DND-41 (cell line): ENCODE data around the gene PLAC1.

ENCODE experiments used
- ATAC-seq: fragments of 200-7000 bp; cut with Tn5 transposase; 3 replicates; pipeline ENCODE4 v1.9.1; 2021; ENCODE audit warnings: low read depth; ENCODE audit not compliant: insufficient read depth
- DNase-seq: peaks from one replicate; pipeline ENCODE4 v3.0.0-alpha.2; 2020
- H2AFZ ChIP-seq: 2 replicates; pipeline ENCODE4 v1.6.0; 2012; ENCODE audit warnings: low read depth, low read length
- H3K27ac ChIP-seq: 2 replicates; pipeline ENCODE4 v1.5.1; 2012; ENCODE audit warnings: low read length, inconsistent platforms
- H3K27me3 ChIP-seq: fragments of 200-600 bp; sonication (generic); 2 replicates; pipeline ENCODE4 v1.6.0; 2012; ENCODE audit warnings: low read length, mild to moderate bottlenecking, inconsistent platforms; ENCODE audit not compliant: insufficient read depth, poor library complexity
- H3K36me3 ChIP-seq: 2 replicates; pipeline ENCODE4 v1.5.1; 2012; ENCODE audit warnings: low read length, inconsistent platforms; ENCODE audit not compliant: insufficient read depth
- H3K4me1 ChIP-seq: 2 replicates; pipeline ENCODE4 v1.5.1; 2012; ENCODE audit warnings: mild to moderate bottlenecking, low read length; ENCODE audit not compliant: insufficient read depth
- H3K4me2 ChIP-seq: 2 replicates; pipeline ENCODE4 v1.6.0; 2012; ENCODE audit warnings: mild to moderate bottlenecking, moderate library complexity, low read length, inconsistent platforms; ENCODE audit not compliant: insufficient read depth
- H3K4me3 ChIP-seq, 2 experiments: fragments of 200-600 bp in 1 of 2; shearing (Covaris generic) in 1 of 2; 2 replicates each; pipeline ENCODE4 v1.5.1; 2012 to 2016; ENCODE audit warnings: inconsistent platforms in 2 of 2, low read length in 2 of 2, mild to moderate bottlenecking in 2 of 2, low read depth in 1 of 2, moderate library complexity in 1 of 2
- H3K79me2 ChIP-seq: 2 replicates; pipeline ENCODE4 v1.6.0; 2012; ENCODE audit warnings: low read length, inconsistent platforms; ENCODE audit not compliant: insufficient read depth
- H3K9ac ChIP-seq: 2 replicates; pipeline ENCODE4 v1.6.0; 2012; ENCODE audit warnings: low read depth, mild to moderate bottlenecking, inconsistent platforms, low read length, moderate library complexity
- H3K9me3 ChIP-seq: 2 replicates; pipeline ENCODE4 v1.5.1; 2012; ENCODE audit warnings: low read length, moderate library complexity, mild to moderate bottlenecking, inconsistent platforms; ENCODE audit not compliant: insufficient read depth, severe bottlenecking
- H4K20me1 ChIP-seq: 2 replicates; pipeline ENCODE4 v1.6.0; 2012; ENCODE audit warnings: low read length; ENCODE audit not compliant: insufficient read depth
- CTCF ChIP-seq: IDR thresholded peaks from 2 replicates; pipeline ENCODE4 v1.5.1; 2012; ENCODE audit warnings: borderline replicate concordance, low read length, moderate library complexity, mild to moderate bottlenecking; ENCODE audit not compliant: poor library complexity, severe bottlenecking; ENCODE audit errors: extremely low read depth
- EZH2 ChIP-seq: IDR thresholded peaks from 3 replicates; pipeline ENCODE4 v1.6.1; 2012; ENCODE audit warnings: borderline replicate concordance, low read depth, mild to moderate bottlenecking, moderate library complexity, low read length, inconsistent platforms; ENCODE audit not compliant: severe bottlenecking

PLAC1 gene

GRCh38 chrX:134677332-134677731, 19.1 kb upstream of the PLAC1 start:
- H3K4me2 ChIP-seq: no peak overlapping the region
- no peaks in the 10 kb centered on the region for H3K79me2 ChIP-seq
- H3K4me1 ChIP-seq: no peaks in the 10 kb centered on the region
- no peak overlapping the region for H2AFZ ChIP-seq
- DNase-seq (no peak), ATAC-seq (no peak)
- TF ChIP-seq EZH2 (no peak), CTCF (no peak)
- no peak overlapping the region for H3K4me3 ChIP-seq
- H3K27me3 ChIP-seq: no peaks in the 10 kb centered on the region
- H3K36me3 ChIP-seq: no peaks in the 10 kb centered on the region
- H3K9ac ChIP-seq: no peak overlapping the region
- no peaks in the 10 kb centered on the region for H4K20me1 ChIP-seq
- no peaks in the 10 kb centered on the region for H3K9me3 ChIP-seq
- H3K27ac ChIP-seq: no peak overlapping the region

GRCh38 chrX:134676436-134676835, 18.2 kb upstream of the PLAC1 start:
- Histone ChIP-seq H3K4me2 (no peak overlapping the region), H4K20me1 (no peaks in the 10 kb centered on the region), H3K4me3 (no peak overlapping the region), H3K27me3 (no peaks in the 10 kb centered on the region), H3K9ac (no peak overlapping the region), H3K4me1 (no peaks in the 10 kb centered on the region), H2AFZ (no peak overlapping the region), H3K79me2 (no peaks in the 10 kb centered on the region), H3K36me3 (no peaks in the 10 kb centered on the region), H3K9me3 (no peaks in the 10 kb centered on the region), H3K27ac (no peak overlapping the region)
- ATAC-seq (no peak), DNase-seq (no peak)
- TF ChIP-seq CTCF: no peak
- no peak for TF ChIP-seq EZH2

GRCh38 chrX:134673123-134673522, 14.9 kb upstream of the PLAC1 start:
- no peaks in the 10 kb centered on the region for H3K36me3 ChIP-seq
- no peak for DNase-seq
- no peaks in the 10 kb centered on the region for H3K9me3 ChIP-seq
- H3K4me1 ChIP-seq: no peaks in the 10 kb centered on the region
- no peak for ATAC-seq
- no peak for TF ChIP-seq CTCF
- no peak for TF ChIP-seq EZH2
- H3K4me3 ChIP-seq: no peak overlapping the region
- H3K27ac ChIP-seq: no peak overlapping the region
- H3K9ac ChIP-seq: no peak overlapping the region
- H3K27me3 ChIP-seq: no peaks in the 10 kb centered on the region
- no peaks in the 10 kb centered on the region for H4K20me1 ChIP-seq
- H2AFZ ChIP-seq: no peak overlapping the region
- no peaks in the 10 kb centered on the region for H3K79me2 ChIP-seq
- no peak overlapping the region for H3K4me2 ChIP-seq

GRCh38 chrX:134672101-134672500, 13.8 kb upstream of the PLAC1 start:
- no peak overlapping the region for H3K4me2 ChIP-seq
- no peak overlapping the region for H3K9ac ChIP-seq
- no peaks in the 10 kb centered on the region for H3K9me3 ChIP-seq
- no peak overlapping the region for H3K4me3 ChIP-seq
- DNase-seq (no peak), ATAC-seq (no peak)
- no peaks in the 10 kb centered on the region for H3K27me3 ChIP-seq
- no peaks in the 10 kb centered on the region for H3K4me1 ChIP-seq
- no peak overlapping the region for H2AFZ ChIP-seq
- no peak for TF ChIP-seq CTCF
- no peak for TF ChIP-seq EZH2
- H4K20me1 ChIP-seq: no peaks in the 10 kb centered on the region
- no peak overlapping the region for H3K27ac ChIP-seq
- H3K79me2 ChIP-seq: no peaks in the 10 kb centered on the region
- H3K36me3 ChIP-seq: no peaks in the 10 kb centered on the region
